GM12872 (cell line): ENCODE results near the gene MEGF6.

Experiments
- TF ChIP-seq, protein P1 (sequence below): IDR thresholded peaks from 3 replicates; pipeline ENCODE4 v1.5.1; 2011; ENCODE audit warnings: low read depth, mild to moderate bottlenecking, low read length, moderate library complexity; ENCODE audit not compliant: insufficient read depth

Gene MEGF6

DNA sequence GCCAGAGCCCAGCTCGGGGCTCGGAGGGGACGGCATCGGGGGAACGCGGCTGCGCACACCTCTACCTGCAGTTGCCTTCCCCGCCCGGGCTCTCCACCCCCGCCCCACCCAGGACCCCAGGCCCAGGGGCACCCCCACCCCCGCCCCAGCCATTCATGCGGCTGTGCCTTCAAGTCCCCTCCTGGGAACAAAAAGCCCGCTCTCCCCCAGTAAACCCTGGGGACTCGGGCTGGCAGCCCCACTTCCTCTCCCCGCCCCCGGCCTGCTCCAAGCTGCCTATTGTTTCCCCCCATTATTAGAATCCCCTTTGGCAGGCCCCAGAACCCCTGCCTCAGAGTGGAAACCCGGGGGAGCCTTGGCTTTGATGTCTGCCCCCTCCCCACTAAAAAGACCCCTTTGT is 18.0 kb downstream of the MEGF6 start:
- TF ChIP-seq, protein P1, sequence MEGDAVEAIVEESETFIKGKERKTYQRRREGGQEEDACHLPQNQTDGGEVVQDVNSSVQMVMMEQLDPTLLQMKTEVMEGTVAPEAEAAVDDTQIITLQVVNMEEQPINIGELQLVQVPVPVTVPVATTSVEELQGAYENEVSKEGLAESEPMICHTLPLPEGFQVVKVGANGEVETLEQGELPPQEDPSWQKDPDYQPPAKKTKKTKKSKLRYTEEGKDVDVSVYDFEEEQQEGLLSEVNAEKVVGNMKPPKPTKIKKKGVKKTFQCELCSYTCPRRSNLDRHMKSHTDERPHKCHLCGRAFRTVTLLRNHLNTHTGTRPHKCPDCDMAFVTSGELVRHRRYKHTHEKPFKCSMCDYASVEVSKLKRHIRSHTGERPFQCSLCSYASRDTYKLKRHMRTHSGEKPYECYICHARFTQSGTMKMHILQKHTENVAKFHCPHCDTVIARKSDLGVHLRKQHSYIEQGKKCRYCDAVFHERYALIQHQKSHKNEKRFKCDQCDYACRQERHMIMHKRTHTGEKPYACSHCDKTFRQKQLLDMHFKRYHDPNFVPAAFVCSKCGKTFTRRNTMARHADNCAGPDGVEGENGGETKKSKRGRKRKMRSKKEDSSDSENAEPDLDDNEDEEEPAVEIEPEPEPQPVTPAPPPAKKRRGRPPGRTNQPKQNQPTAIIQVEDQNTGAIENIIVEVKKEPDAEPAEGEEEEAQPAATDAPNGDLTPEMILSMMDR = no peak

DNA sequence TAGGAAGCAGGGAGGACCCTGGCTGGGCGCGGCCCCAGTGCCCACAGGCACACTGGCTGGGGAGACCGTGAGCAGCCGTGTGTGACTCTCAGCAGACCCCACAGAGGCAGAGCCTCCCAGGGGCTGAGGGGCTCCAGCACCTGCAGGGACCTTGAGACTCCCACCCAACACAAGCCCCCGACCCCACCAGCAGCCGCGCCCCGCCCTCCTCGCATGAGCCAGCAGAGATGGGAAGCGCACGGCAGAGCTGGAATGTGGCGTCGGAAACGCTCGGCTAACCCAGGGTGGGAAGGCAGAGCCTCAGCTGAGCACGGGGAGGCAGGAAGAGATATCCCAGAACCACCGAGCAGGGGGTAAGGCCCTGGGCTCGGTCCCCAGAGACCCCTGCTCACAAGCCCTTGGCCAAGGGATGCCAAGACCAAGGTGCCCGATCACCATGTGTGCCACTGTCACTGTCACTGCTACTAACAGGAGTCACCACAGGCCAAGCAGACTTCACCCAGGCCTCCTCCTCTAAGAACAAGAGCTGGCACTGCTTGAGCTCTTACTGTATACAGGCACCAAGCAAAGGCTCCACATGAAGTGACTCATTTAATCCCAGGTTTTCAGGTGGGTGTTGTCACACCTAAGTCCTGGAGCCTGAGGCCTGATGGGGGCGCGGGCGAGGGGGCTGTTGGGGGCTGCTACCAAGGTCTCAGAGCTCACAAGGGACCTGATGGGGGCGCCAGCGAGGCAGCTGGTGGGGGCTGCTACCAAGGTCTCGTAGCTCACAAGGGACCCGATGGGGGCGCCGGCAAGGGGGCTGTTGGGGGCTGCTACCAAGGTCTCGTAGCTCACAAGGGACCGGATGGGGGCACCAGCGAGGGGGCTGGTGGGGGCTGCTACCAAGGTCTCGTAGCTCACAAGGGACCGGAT is 20.1 kb downstream of the MEGF6 start:
- TF ChIP-seq, protein P1 = no peak

DNA sequence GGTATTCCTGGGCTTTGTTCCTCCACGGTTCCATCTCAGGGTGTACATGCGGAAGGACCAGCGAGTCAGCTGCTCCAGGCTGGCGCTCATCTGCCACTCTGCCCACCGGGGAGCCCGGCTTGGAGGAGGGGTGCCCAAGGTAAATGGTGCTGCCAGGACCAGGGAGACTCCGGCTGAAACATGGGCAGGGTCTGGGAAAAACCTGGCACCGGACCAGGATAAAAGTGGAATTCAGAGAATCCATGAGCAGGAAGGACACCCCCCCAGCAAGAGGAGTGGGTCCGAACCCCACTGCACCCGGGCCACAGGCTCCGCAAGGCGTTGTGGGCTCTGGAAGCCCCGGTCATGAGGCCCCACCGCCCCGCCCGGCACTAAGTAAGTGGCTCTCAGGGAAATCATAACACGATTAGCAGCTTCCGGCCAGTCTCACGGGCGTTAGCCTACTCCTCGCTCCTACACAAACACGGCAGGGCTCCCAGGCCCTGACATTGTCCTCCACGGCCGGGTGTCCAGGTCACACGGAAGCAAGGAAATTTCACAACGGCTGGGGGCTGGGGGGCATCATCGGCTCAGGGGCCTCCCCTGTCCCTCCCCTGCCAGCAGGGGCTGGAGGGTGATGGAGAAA is 21.1 kb downstream of the MEGF6 start:
- TF ChIP-seq, protein P1 = no peak

DNA sequence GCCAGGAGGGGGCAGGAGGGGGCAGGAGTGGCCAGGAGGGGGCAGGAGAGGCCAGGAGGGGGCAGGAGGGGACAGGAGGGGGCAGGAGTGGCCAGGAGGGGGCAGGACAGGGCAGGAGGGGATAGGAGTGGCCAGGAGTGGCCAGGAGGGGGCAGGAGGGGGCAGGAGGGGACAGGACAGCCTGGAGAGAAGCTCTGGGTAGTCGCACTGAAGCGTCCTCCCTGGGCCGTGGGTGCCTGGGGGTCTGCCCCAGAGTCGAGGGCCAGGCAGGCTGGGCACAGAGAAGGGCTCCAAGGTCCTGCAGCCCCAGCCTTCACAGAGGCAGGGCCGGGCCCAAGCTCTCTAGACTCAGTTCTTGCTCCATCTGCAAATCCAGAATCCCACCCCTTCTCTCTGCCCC is 22.9 kb downstream of the MEGF6 start:
- TF ChIP-seq, protein P1 = no peak

DNA sequence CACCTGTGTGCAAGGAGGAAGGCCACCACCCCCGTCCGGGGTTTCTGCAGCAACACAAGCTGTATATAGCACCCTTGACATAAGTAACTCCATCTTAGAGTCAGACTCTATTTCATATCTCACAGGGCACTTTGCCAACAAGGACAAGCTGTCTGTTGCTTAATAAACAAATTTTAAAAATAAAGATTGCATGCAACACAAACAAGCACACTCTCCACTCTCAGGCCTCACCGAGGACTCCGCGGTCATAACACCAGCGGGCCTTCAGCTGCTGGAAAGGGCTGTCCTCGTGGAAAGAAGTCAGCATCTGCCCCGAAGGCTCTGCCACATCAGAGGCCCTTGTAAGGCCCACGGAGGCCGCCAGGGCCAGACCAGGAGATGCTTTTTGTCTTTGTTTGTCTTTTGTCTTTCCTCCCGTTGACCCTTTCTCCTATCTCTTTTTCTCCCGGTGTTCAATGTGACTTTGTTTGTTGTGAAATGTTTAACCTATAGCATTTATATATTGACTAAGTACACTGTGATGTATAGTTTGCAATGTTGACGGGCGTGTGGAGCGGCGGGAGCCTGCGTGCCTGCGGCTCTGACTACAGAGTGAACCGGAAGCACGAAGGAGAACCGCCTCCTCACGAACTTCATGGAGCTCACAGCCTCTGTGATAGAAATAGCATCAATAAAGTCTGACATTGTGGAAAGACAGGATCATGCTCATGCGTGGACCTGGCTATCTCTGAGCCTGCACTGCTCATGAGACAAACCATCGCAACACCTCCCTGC is 24.1 kb downstream of the MEGF6 start:
- TF ChIP-seq, protein P1 = no peak

- TF ChIP-seq, protein P1 = no peak
Measured at GRCh38 chr1:3585940-3586568, 25.3 kb downstream of the MEGF6 start.
